Measurements from ENCODE around the gene TK2. TPM values are rescaled to one million over a fixed set of nuclear protein-coding genes. Genes with fewer than 3 reads are reported as not detected.

TK2 gene
- total and polyA plus RNA-seq, 9 of the 15 experiments (the other 6 are each of a cell fraction or from before 2014, with no cell fraction given): 1.1 to 10.2 (median 5.3) TPM

GRCh38 chr16:66552286-66553177 lies 2.6 kb upstream of the TK2 start, which contains the start of gene CKLF (continued):
- TF ChIP-seq ZNF140 (CRISPR knock-in tag; IDR thresholded peaks at IDR 0.05) (no peak), HNRNPK (IDR thresholded peaks at IDR 0.05; ENCODE audit: low read depth, low read length, poor library complexity, severe bottlenecking) (no peak), MTA1 (IDR thresholded peaks at IDR 0.05; ENCODE audit: borderline replicate concordance) (peak; percentile 53; the same call in 1 of the 2 replicates), POLR2H (tag; IDR thresholded peaks at IDR 0.05; ENCODE audit: low read depth) (peak; percentile 71), CTBP1 (IDR thresholded peaks at IDR 0.05; ENCODE audit: borderline replicate concordance) (peak; percentile 85; the same call in 1 of the 2 replicates), ARID2 (IDR thresholded peaks at IDR 0.05) (no peak), MBD2 (IDR thresholded peaks at IDR 0.05; ENCODE audit: borderline replicate concordance, low read depth) (0 out of 2 replicates have a peak, but pooled peaks have one; percentile 59), TSHZ1 (CRISPR knock-in tag; IDR thresholded peaks at IDR 0.05) (no peak), HES1 (IDR thresholded peaks at IDR 0.05; ENCODE audit: low read depth) (no peak), NR1H2 (CRISPR knock-in tag; IDR thresholded peaks at IDR 0.05) (no peak; the same call in 1 of the 2 replicates), TSC22D4 (tag; IDR thresholded peaks at IDR 0.05) (no peak), ZNF184 (CRISPR knock-in tag; IDR thresholded peaks at IDR 0.05) (no peak), POLR3A (IDR thresholded peaks at IDR 0.05; ENCODE audit: borderline replicate concordance, extremely low read depth, insufficient read depth, insufficient read length) (no peak), FOXJ2 (tag; IDR thresholded peaks at IDR 0.05) (no peak), MEF2A (IDR thresholded peaks at IDR 0.05; ENCODE audit: control insufficient read depth, low read depth, low read length) (no peak), ZNF121 (CRISPR knock-in tag; conservative IDR thresholded peaks at IDR 0.05) (peak; percentile 52; the same call in 1 of the 2 replicates), ZNF197 (CRISPR knock-in tag; IDR thresholded peaks at IDR 0.05; ENCODE audit: low read depth) (no peak), MNT (conservative IDR thresholded peaks at IDR 0.05) (peak; percentile 57 to 77; a peak in 3 of 4 replicates), PTTG1 (tag; IDR thresholded peaks at IDR 0.05; ENCODE audit: low read depth) (no peak), ZNF384 (IDR thresholded peaks at IDR 0.05; ENCODE audit: low read depth, low read length) (no peak), DLX4 (CRISPR knock-in tag; IDR thresholded peaks at IDR 0.05) (no peak), TEAD2 (tag; IDR thresholded peaks at IDR 0.05) (no peak)
